Measurements from ENCODE around the gene ARHGAP45.

The ARHGAP45 gene

GRCh38 chr19:1062387-1063029 is 4.5 kb upstream of the ARHGAP45 start:
- no peak overlapping the region for H3K9ac ChIP-seq (ENCODE audit: low read length)
- peaks cover 18% of the 10 kb centered on the region for H3K9me3 ChIP-seq (ENCODE audit: control insufficient read depth, low read length)
- H3K18ac ChIP-seq (ENCODE audit: low read depth in 1 of 2, low read length in 2 of 2) = no peak overlapping the region
- peaks cover 0 to 31% of the 10 kb centered on the region in 2 experiments for H3K36me3 ChIP-seq (ENCODE audit: control insufficient read depth in 1 of 2, insufficient read depth in 2 of 2, low read depth in 1 of 2, low read length in 2 of 2)
- no peak overlapping the region for H2BK5ac ChIP-seq (ENCODE audit: low read depth, low read length, poor library complexity, severe bottlenecking)
- 92% methylated on average over 16 of the region's 17 CpGs for WGBS
- H3K27me3 ChIP-seq (ENCODE audit: control insufficient read depth in 1 of 2, insufficient read depth in 1 of 2, low read length in 2 of 2) = peaks cover 9 to 33% of the 10 kb centered on the region in 2 experiments
- no peak overlapping the region for H4K91ac ChIP-seq (ENCODE audit: low read length)
- no peak overlapping the region for H2BK120ac ChIP-seq (ENCODE audit: low read depth, low read length)
- no peak overlapping the region for H3K4ac ChIP-seq (ENCODE audit: low read depth in 1 of 2, low read length in 2 of 2)
- no peak overlapping the region for H4K8ac ChIP-seq (ENCODE audit: low read length)
- no peak overlapping the region for H3K4me3 ChIP-seq (ENCODE audit: insufficient read depth in 1 of 2, low read depth in 1 of 2, low read length in 2 of 2)
- no peak overlapping the region for H2AK5ac ChIP-seq (ENCODE audit: low read length, severe bottlenecking)
- H3K79me1 ChIP-seq (replicated peaks; ENCODE audit: low read length, poor library complexity, severe bottlenecking) = no peaks in the 10 kb centered on the region
- H2BK12ac ChIP-seq (ENCODE audit: low read length in 2 of 2) = no peak overlapping the region
- H2AFZ ChIP-seq (ENCODE audit: low read depth, low read length) = no peak overlapping the region
- DNase-seq = no peak
- H3K14ac ChIP-seq (ENCODE audit: low read length in 2 of 2) = no peak overlapping the region
- peaks cover 28% of the 10 kb centered on the region for H3K4me1 ChIP-seq (ENCODE audit: control insufficient read depth, insufficient read depth, low read depth, low read length)
- no peak overlapping the region for H3K23ac ChIP-seq (ENCODE audit: low read length in 2 of 2)
- H2BK15ac ChIP-seq (ENCODE audit: low read depth, poor library complexity, severe bottlenecking) = no peak overlapping the region
- no peak overlapping the region for H3K4me2 ChIP-seq (ENCODE audit: low read length, poor library complexity, severe bottlenecking)
- H3K27ac ChIP-seq (ENCODE audit: low read length, poor library complexity, severe bottlenecking) = no peak overlapping the region

DNA sequence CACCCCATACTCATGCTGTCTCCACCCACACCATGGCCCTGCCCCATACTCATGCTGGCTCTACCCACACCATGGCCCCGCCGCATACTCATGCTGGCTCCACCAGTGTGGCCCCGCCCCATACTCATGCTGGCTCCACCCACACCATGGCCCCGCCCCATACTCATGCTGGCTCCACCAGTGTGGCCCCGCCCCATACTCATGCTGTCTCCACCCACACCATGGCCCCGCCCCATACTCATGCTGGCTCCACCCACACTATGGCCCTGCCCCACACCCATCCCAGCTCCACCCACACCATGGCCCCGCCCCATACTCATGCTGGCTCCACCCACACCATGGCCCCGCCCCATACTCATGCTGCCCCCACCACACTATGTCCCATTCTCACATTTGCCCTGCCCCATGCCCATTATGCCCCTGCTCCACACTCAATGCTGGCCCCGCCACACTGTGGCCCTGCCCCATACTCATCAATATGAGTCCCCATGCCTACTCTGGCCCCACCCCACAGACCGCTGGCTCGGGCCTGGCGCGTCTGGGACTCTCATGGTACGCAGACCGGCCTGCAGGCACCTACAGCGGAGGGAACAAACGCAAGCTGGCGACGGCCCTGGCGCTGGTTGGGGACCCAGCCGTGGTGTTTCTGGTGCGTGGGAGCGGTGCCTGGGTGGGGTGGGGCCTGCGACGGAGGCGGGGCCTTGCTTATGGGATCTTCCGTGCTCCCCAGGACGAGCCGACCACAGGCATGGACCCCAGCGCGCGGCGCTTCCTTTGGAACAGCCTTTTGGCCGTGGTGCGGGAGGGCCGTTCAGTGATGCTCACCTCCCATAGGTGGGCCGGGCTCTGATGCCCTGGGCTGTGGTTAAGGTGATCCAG is 3.7 kb upstream of the ARHGAP45 start:
- Histone ChIP-seq H3K9me3 (ENCODE audit: control insufficient read depth, low read length) (peaks cover 10% of the 10 kb centered on the region), H3K9ac (ENCODE audit: low read length) (no peak overlapping the region), H3K4me3 (ENCODE audit: insufficient read depth in 1 of 2, low read depth in 1 of 2, low read length in 2 of 2) (no peak overlapping the region), H3K27me3 (ENCODE audit: control insufficient read depth in 1 of 2, insufficient read depth in 1 of 2, low read length in 2 of 2) (peaks cover 16 to 39% of the 10 kb centered on the region in 2 experiments), H2BK5ac (ENCODE audit: low read depth, low read length, poor library complexity, severe bottlenecking) (no peak overlapping the region), H2AK5ac (ENCODE audit: low read length, severe bottlenecking) (no peak overlapping the region), H3K14ac (ENCODE audit: low read length in 2 of 2) (no peak overlapping the region), H2BK12ac (ENCODE audit: low read length in 2 of 2) (no peak overlapping the region), H3K27ac (ENCODE audit: low read length, poor library complexity, severe bottlenecking) (no peak overlapping the region), H3K4me2 (ENCODE audit: low read length, poor library complexity, severe bottlenecking) (no peak overlapping the region), H3K4ac (ENCODE audit: low read depth in 1 of 2, low read length in 2 of 2) (no peak overlapping the region), H2BK120ac (ENCODE audit: low read depth, low read length) (no peak overlapping the region), H2BK15ac (ENCODE audit: low read depth, poor library complexity, severe bottlenecking) (no peak overlapping the region), H3K23ac (ENCODE audit: low read length in 2 of 2) (no peak overlapping the region), H4K8ac (ENCODE audit: low read length) (no peak overlapping the region), H3K36me3 (ENCODE audit: control insufficient read depth in 1 of 2, insufficient read depth in 2 of 2, low read depth in 1 of 2, low read length in 2 of 2) (peaks cover 0 to 26% of the 10 kb centered on the region in 2 experiments), H3K4me1 (ENCODE audit: control insufficient read depth, insufficient read depth, low read depth, low read length) (peaks cover 29% of the 10 kb centered on the region), H2AFZ (ENCODE audit: low read depth, low read length) (no peak overlapping the region), H4K91ac (ENCODE audit: low read length) (no peak overlapping the region), H3K18ac (ENCODE audit: low read depth in 1 of 2, low read length in 2 of 2) (no peak overlapping the region), H3K79me1 (replicated peaks; ENCODE audit: low read length, poor library complexity, severe bottlenecking) (no peaks in the 10 kb centered on the region)
- 95% methylated on average over 37 of the region's 37 CpGs for WGBS
- no peak for DNase-seq

GRCh38 chr19:1063909-1064660 is 2.9 kb upstream of the ARHGAP45 start:
- no peak overlapping the region for H4K8ac ChIP-seq (ENCODE audit: low read length)
- no peak overlapping the region for H3K4ac ChIP-seq (ENCODE audit: low read depth in 1 of 2, low read length in 2 of 2)
- no peak overlapping the region for H3K4me3 ChIP-seq (ENCODE audit: insufficient read depth in 1 of 2, low read depth in 1 of 2, low read length in 2 of 2)
- H2AFZ ChIP-seq (ENCODE audit: low read depth, low read length) = no peak overlapping the region
- H3K36me3 ChIP-seq (ENCODE audit: control insufficient read depth in 1 of 2, insufficient read depth in 2 of 2, low read depth in 1 of 2, low read length in 2 of 2) = peaks cover 0 to 19% of the 10 kb centered on the region in 2 experiments
- H3K4me1 ChIP-seq (ENCODE audit: control insufficient read depth, insufficient read depth, low read depth, low read length) = peaks cover 29% of the 10 kb centered on the region
- H4K91ac ChIP-seq (ENCODE audit: low read length) = no peak overlapping the region
- H3K9ac ChIP-seq (ENCODE audit: low read length) = no peak overlapping the region
- WGBS = 93% methylated on average over 36 of the region's 37 CpGs
- H3K18ac ChIP-seq (ENCODE audit: low read depth in 1 of 2, low read length in 2 of 2) = no peak overlapping the region
- no peak overlapping the region for H2BK12ac ChIP-seq (ENCODE audit: low read length in 2 of 2)
- H2AK5ac ChIP-seq (ENCODE audit: low read length, severe bottlenecking) = no peak overlapping the region
- H3K14ac ChIP-seq (ENCODE audit: low read length in 2 of 2) = no peak overlapping the region
- H2BK5ac ChIP-seq (ENCODE audit: low read depth, low read length, poor library complexity, severe bottlenecking) = no peak overlapping the region
- no peak overlapping the region for H2BK15ac ChIP-seq (ENCODE audit: low read depth, poor library complexity, severe bottlenecking)
- H3K23ac ChIP-seq (ENCODE audit: low read length in 2 of 2) = no peak overlapping the region
- H3K27me3 ChIP-seq (ENCODE audit: control insufficient read depth in 1 of 2, insufficient read depth in 1 of 2, low read length in 2 of 2) = peaks cover 23 to 47% of the 10 kb centered on the region in 2 experiments
- H3K79me1 ChIP-seq (replicated peaks; ENCODE audit: low read length, poor library complexity, severe bottlenecking) = no peaks in the 10 kb centered on the region
- H3K27ac ChIP-seq (ENCODE audit: low read length, poor library complexity, severe bottlenecking) = no peak overlapping the region
- no peak overlapping the region for H3K4me2 ChIP-seq (ENCODE audit: low read length, poor library complexity, severe bottlenecking)
- H2BK120ac ChIP-seq (ENCODE audit: low read depth, low read length) = no peak overlapping the region
- peaks cover 3% of the 10 kb centered on the region for H3K9me3 ChIP-seq (ENCODE audit: control insufficient read depth, low read length)
- no peak for DNase-seq

Data from mesenchymal stem cell (in vitro differentiated cells and primary cell).